Osteoblast (primary cell): ENCODE data around the gene GPR180. TPM values are rescaled to one million over a fixed set of nuclear protein-coding genes. Genes with fewer than 3 reads are reported as not detected.

Experiments
- DNase-seq: peaks from one replicate; pipeline ENCODE4 v3.0.0; 2011; ENCODE audit warnings: low spot score, mixed read lengths; ENCODE audit not compliant: insufficient read length; ENCODE audit errors: missing footprints
- H2AFZ ChIP-seq: 2 replicates; pipeline ENCODE4 v1.6.0; 2011; ENCODE audit warnings: mild to moderate bottlenecking, low read length
- H3K27ac ChIP-seq: 2 replicates; pipeline ENCODE4 v1.5.1; 2011; ENCODE audit warnings: mild to moderate bottlenecking, low read depth, low read length, moderate library complexity
- H3K27me3 ChIP-seq: 2 replicates; pipeline ENCODE4 v1.6.0; 2012; ENCODE audit warnings: mild to moderate bottlenecking, control low read depth, inconsistent platforms, low read length, moderate library complexity; ENCODE audit not compliant: insufficient read depth
- H3K36me3 ChIP-seq: 2 replicates; pipeline ENCODE4 v1.5.1; 2011; ENCODE audit warnings: mild to moderate bottlenecking, low read length, control low read depth, moderate library complexity; ENCODE audit not compliant: insufficient read depth
- H3K4me1 ChIP-seq: 2 replicates; pipeline ENCODE4 v1.5.1; 2011; ENCODE audit warnings: mild to moderate bottlenecking, low read length, control low read depth, moderate library complexity; ENCODE audit not compliant: insufficient read depth
- H3K4me2 ChIP-seq: 2 replicates; pipeline ENCODE4 v1.6.0; 2011; ENCODE audit warnings: mild to moderate bottlenecking, low read length; ENCODE audit not compliant: insufficient read depth
- H3K4me3 ChIP-seq: fragments of 200-600 bp; sonication (generic); 3 replicates; pipeline ENCODE4 v1.5.1; 2012; ENCODE audit warnings: mild to moderate bottlenecking, low read length, inconsistent platforms; ENCODE audit not compliant: insufficient read depth
- H3K79me2 ChIP-seq: 2 replicates; pipeline ENCODE4 v1.6.0; 2012; ENCODE audit warnings: mild to moderate bottlenecking, low read length, control low read depth, inconsistent platforms; ENCODE audit not compliant: insufficient read depth
- H3K9me3 ChIP-seq: 2 replicates; pipeline ENCODE4 v1.5.1; 2011; ENCODE audit warnings: low read depth, low read length, control low read depth
- H4K20me1 ChIP-seq: 2 replicates; pipeline ENCODE4 v1.6.0; 2012; ENCODE audit warnings: mild to moderate bottlenecking, low read length, control low read depth; ENCODE audit not compliant: insufficient read depth
- total RNA-seq: library from RNA; depleted of rRNA; stranded (reverse); fragments of >200 nt; gene quantifications from 2 replicates; pipeline ENCODE4 v1.2.3, GENCODE V29; 2012
- TF ChIP-seq, protein P1 (sequence below): IDR thresholded peaks from 2 replicates; pipeline ENCODE4 v1.5.1; 2011; ENCODE audit warnings: mild to moderate bottlenecking, low read depth, low read length, moderate library complexity; ENCODE audit errors: extremely low read depth

The GPR180 gene
- total RNA-seq, 1 donor, result 8.7 TPM

GRCh38 chr13:94666065-94666464 is 64.4 kb downstream of the GPR180 start:
- Histone ChIP-seq H4K20me1 (no peaks in the 10 kb centered on the region), H2AFZ (no peak overlapping the region), H3K79me2 (no peaks in the 10 kb centered on the region), H3K4me1 (no peaks in the 10 kb centered on the region), H3K9me3 (no peaks in the 10 kb centered on the region), H3K27ac (no peak overlapping the region), H3K27me3 (peaks cover 49% of the 10 kb centered on the region), H3K4me3 (no peak overlapping the region), H3K4me2 (no peak overlapping the region), H3K36me3 (no peaks in the 10 kb centered on the region)
- TF ChIP-seq, protein P1, sequence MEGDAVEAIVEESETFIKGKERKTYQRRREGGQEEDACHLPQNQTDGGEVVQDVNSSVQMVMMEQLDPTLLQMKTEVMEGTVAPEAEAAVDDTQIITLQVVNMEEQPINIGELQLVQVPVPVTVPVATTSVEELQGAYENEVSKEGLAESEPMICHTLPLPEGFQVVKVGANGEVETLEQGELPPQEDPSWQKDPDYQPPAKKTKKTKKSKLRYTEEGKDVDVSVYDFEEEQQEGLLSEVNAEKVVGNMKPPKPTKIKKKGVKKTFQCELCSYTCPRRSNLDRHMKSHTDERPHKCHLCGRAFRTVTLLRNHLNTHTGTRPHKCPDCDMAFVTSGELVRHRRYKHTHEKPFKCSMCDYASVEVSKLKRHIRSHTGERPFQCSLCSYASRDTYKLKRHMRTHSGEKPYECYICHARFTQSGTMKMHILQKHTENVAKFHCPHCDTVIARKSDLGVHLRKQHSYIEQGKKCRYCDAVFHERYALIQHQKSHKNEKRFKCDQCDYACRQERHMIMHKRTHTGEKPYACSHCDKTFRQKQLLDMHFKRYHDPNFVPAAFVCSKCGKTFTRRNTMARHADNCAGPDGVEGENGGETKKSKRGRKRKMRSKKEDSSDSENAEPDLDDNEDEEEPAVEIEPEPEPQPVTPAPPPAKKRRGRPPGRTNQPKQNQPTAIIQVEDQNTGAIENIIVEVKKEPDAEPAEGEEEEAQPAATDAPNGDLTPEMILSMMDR, result no peak
- DNase-seq, result no peak

- Histone ChIP-seq H3K4me1 (no peaks in the 10 kb centered on the region), H3K79me2 (no peaks in the 10 kb centered on the region), H3K27me3 (peaks cover 38% of the 10 kb centered on the region), H3K9me3 (no peaks in the 10 kb centered on the region), H3K36me3 (no peaks in the 10 kb centered on the region), H2AFZ (no peak overlapping the region), H4K20me1 (no peaks in the 10 kb centered on the region), H3K27ac (no peak overlapping the region), H3K4me3 (no peak overlapping the region), H3K4me2 (no peak overlapping the region)
- TF ChIP-seq, protein P1, result no peak
- DNase-seq, result no peak
Measured at GRCh38 chr13:94667190-94667589, 65.5 kb downstream of the GPR180 start.

GRCh38 chr13:94672400-94672799 is 70.7 kb downstream of the GPR180 start:
- no peak overlapping the region for H3K4me3 ChIP-seq
- H3K27me3 ChIP-seq, result peaks cover 10% of the 10 kb centered on the region
- no peaks in the 10 kb centered on the region for H3K9me3 ChIP-seq
- H3K36me3 ChIP-seq, result no peaks in the 10 kb centered on the region
- TF ChIP-seq, protein P1, result no peak
- DNase-seq, result no peak
- no peak overlapping the region for H3K4me2 ChIP-seq
- H3K27ac ChIP-seq, result no peak overlapping the region
- H3K79me2 ChIP-seq, result no peaks in the 10 kb centered on the region
- H2AFZ ChIP-seq, result no peak overlapping the region
- no peaks in the 10 kb centered on the region for H3K4me1 ChIP-seq
- H4K20me1 ChIP-seq, result no peaks in the 10 kb centered on the region

GRCh38 chr13:94673851-94674250 is 72.2 kb downstream of the GPR180 start:
- Histone ChIP-seq H4K20me1 (no peaks in the 10 kb centered on the region), H3K36me3 (no peaks in the 10 kb centered on the region), H3K79me2 (no peaks in the 10 kb centered on the region), H3K4me1 (no peaks in the 10 kb centered on the region), H3K27ac (no peak overlapping the region), H3K27me3 (peaks cover 11% of the 10 kb centered on the region), H3K9me3 (no peaks in the 10 kb centered on the region), H3K4me3 (no peak overlapping the region), H2AFZ (no peak overlapping the region), H3K4me2 (no peak overlapping the region)
- DNase-seq, result no peak
- TF ChIP-seq, protein P1, result no peak
